Transverse colon (tissue), 4 donors: ENCODE data around the gene FGR. TPM values are rescaled to one million over a fixed set of nuclear protein-coding genes. Genes with fewer than 3 reads are reported as not detected.
A peak's percentile ranks its signal among the peaks of the same experiment; 100 is the strongest.

Experiments used
- DNase-seq: peaks from one replicate; pipeline ENCODE4 v3.0.0-alpha.2; 2019
- H3K27ac ChIP-seq, 4 donors: fragments of 200-600 bp; sonication (generic); 2 replicates each; pipeline ENCODE4 v1.5.1; 2016 to 2018; ENCODE audit warnings: inconsistent platforms in 4 of 4
- H3K27me3 ChIP-seq: fragments of 200-600 bp; sonication (generic); 2 replicates; pipeline ENCODE4 v1.5.1; 2017; ENCODE audit warnings: inconsistent platforms
- H3K36me3 ChIP-seq, 4 donors: fragments of 200-600 bp; sonication (generic); 2 replicates each; pipeline ENCODE4 v1.5.1; 2017 to 2019; ENCODE audit warnings: inconsistent platforms in 4 of 4
- H3K4me1 ChIP-seq, 4 donors: fragments of 200-600 bp; sonication (generic); 2 replicates each; pipeline ENCODE4 v1.5.1; 2017 to 2020; ENCODE audit warnings: inconsistent platforms in 4 of 4
- H3K4me3 ChIP-seq, 4 donors: fragments of 200-600 bp; sonication (generic); 1 replicate in 1 of 4; 2 replicates in 3 of 4; pipeline versions ENCODE4 v1.5.1 to v1.6.1; 2017 to 2019; ENCODE audit warnings: inconsistent platforms in 4 of 4
- H3K9me3 ChIP-seq, 2 donors: fragments of 200-600 bp; sonication (generic); 2 replicates each; pipeline ENCODE4 v1.5.1; 2017 to 2019; ENCODE audit warnings: inconsistent platforms in 2 of 2
- EP300 ChIP-seq: sonication (generic); formaldehyde crosslinking; IDR thresholded peaks from one replicate; pipeline ENCODE4 v1.6.1; 2017; ENCODE audit warnings: antibody characterized with exemption, low read depth
- POLR2A ChIP-seq: fragments of 450-650 bp; IDR thresholded peaks from one replicate; pipeline ENCODE4 v1.6.1; 2016; ENCODE audit warnings: antibody characterized with exemption, mild to moderate bottlenecking, moderate library complexity
- POLR2AphosphoS5 ChIP-seq, 3 donors: sonication (generic); formaldehyde crosslinking; IDR thresholded peaks; one replicate each; pipeline ENCODE4 v1.6.1; 2016; ENCODE audit warnings: antibody characterized with exemption in 3 of 3
- WGBS, 2 donors: methylation state at CpG; one replicate each; pipeline ENCODE4 v1.1.5; 2018; ENCODE audit warnings: low coverage in 1 of 2; 5-methylcytosine and 5-hydroxymethylcytosine counted together
- in situ Hi-C, 4 donors: fragments of 200-750 bp; cut with MboI; loops; one replicate each; pipeline versions ENCODE4 v1.15.0 to v1.15.1; 2017; ENCODE audit warnings: low sequenced_read_pairs in 3 of 4, low pct_ligation_motif_present in 1 of 4, low pct_unique_long_range_greater_than_20kb in 1 of 4
- intact Hi-C: fragments of 100-400 bp; cut with DNase I; formaldehyde crosslinking; loops from one replicate; pipeline ENCODE4 v1.15.1; 2023; ENCODE audit warnings: low total_unique reads
- total RNA-seq, 4 donors: library from RNA; depleted of rRNA; stranded (reverse); fragments of >200 nt; gene quantifications; one replicate each; pipeline ENCODE4 v1.1.0, GENCODE V29; 2016
- TF ChIP-seq, protein P1 (sequence below), 5 experiments: fragments of 200-600 bp in 3 of 5; fragments of 450-650 bp in 2 of 5; sonication (generic) in 3 of 5; IDR thresholded peaks; 1 replicate in 2 of 5; 2 replicates in 3 of 5; pipeline ENCODE4 v1.5.1; 2016 to 2017; ENCODE audit warnings: antibody characterized with exemption in 5 of 5, inconsistent platforms in 3 of 5, mild to moderate bottlenecking in 2 of 5, moderate library complexity in 1 of 5

The FGR gene
- total RNA-seq, 4 donors from 2014 or later, result 2.2 to 8.8 (median 5.8) TPM

DNA sequence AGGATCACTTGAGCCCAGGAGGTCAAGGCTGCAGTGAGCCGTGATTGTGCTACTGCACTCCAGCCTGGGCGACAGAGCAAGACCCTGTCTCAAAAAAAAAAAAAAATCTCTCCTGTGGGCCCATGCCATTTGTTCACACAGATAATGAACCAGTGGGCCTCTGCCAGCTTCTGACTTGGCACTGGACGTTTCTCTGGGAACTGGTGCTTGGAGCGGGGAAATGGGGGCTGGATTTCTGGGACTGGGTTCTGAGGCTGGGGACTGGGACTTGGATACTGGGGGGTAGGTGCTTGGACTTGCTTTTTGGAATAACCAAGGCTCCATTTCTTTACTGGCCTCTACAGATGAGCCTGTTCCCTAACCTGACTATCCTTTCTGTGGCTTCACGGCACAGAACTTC, 27.3 kb upstream of the FGR start:
- Histone ChIP-seq H3K27ac (peak overlapping the region in 3 of 4 donors; percentile 41 to 62 (median 54)), H3K36me3 (no peaks in the 10 kb centered on the region), H3K4me3 (no peak overlapping the region), H3K27me3 (no peaks in the 10 kb centered on the region), H3K9me3 (no peaks in the 10 kb centered on the region), H3K4me1 (peaks cover 0 to 22% (median 11%) of the 10 kb centered on the region in 4 donors)
- in situ Hi-C loops (loop anchor here (5.0 to 10.0 kb wide), 3 partner anchors 47 to 105 kb away; no protein-coding TSS in a partner anchor), intact Hi-C loops (no loop called here)
- no peak for TF ChIP-seq POLR2AphosphoS5 (IDR thresholded peaks at IDR 0.05)
- TF ChIP-seq, protein P1, sequence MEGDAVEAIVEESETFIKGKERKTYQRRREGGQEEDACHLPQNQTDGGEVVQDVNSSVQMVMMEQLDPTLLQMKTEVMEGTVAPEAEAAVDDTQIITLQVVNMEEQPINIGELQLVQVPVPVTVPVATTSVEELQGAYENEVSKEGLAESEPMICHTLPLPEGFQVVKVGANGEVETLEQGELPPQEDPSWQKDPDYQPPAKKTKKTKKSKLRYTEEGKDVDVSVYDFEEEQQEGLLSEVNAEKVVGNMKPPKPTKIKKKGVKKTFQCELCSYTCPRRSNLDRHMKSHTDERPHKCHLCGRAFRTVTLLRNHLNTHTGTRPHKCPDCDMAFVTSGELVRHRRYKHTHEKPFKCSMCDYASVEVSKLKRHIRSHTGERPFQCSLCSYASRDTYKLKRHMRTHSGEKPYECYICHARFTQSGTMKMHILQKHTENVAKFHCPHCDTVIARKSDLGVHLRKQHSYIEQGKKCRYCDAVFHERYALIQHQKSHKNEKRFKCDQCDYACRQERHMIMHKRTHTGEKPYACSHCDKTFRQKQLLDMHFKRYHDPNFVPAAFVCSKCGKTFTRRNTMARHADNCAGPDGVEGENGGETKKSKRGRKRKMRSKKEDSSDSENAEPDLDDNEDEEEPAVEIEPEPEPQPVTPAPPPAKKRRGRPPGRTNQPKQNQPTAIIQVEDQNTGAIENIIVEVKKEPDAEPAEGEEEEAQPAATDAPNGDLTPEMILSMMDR (IDR thresholded peaks at IDR 0.05), result no peak
- no peak for TF ChIP-seq EP300
- TF ChIP-seq POLR2A, result no peak
- WGBS, 2 donors, result 80 to 94% methylated on average over 2 to 5 of the region's 5 CpGs
- no peak for DNase-seq

GRCh38 chr1:27661412-27662075, 26.6 kb upstream of the FGR start:
- Histone ChIP-seq H3K9me3 (no peaks in the 10 kb centered on the region), H3K4me3 (no peak overlapping the region), H3K4me1 (peaks cover 0 to 22% (median 11%) of the 10 kb centered on the region in 4 donors), H3K36me3 (no peaks in the 10 kb centered on the region), H3K27ac (no peak overlapping the region), H3K27me3 (no peaks in the 10 kb centered on the region)
- in situ Hi-C loops (loop anchor here (5.0 to 10.0 kb wide), 3 partner anchors 47 to 104 kb away; no protein-coding TSS in a partner anchor), intact Hi-C loops (no loop called here)
- no peak for DNase-seq
- 97 to 100% methylated on average over 7 to 8 of the region's 8 CpGs for WGBS, 2 donors
- TF ChIP-seq, protein P1 (IDR thresholded peaks at IDR 0.05), result no peak
- TF ChIP-seq POLR2AphosphoS5 (IDR thresholded peaks at IDR 0.05) (no peak), EP300 (no peak), POLR2A (no peak)

DNA sequence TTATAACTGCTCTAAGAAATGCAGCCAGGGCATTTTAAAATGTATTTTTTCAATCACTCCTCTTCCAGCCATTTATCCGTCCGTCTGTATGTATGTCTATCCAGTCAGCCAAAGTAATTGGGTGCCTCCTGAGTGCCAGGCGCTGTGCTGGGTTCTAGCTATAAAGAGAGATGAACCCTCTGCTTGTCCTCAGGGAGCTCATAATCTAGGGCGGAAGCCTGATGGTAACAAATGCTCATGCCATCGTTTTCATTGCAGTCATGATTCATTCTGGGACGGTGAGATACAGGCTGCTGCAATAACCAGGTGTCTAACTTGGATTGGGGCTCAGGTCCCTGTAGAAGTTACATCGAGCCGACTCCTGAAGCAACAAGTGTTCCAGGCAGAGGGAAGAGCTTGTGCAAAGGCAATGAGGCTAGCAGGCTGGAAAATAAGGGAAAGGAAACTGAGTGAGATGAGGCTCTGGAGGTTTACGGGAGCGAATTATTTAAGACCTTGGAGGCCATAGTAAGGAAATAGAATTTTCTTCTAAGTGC, 25.4 kb upstream of the FGR start:
- H3K9me3 ChIP-seq, result no peaks in the 10 kb centered on the region
- H3K27ac ChIP-seq, result peak overlapping the region; percentile 90 to 92 (median 91)
- H3K4me1 ChIP-seq, result peaks cover 2 to 27% (median 14%) of the 10 kb centered on the region in 4 donors
- 43 to 80% methylated on average over 1 to 10 of the region's 10 CpGs for WGBS, 2 donors
- peak overlapping the region; percentile 58 to 76 (median 74) for H3K4me3 ChIP-seq
- TF ChIP-seq EP300, result no peak
- TF ChIP-seq POLR2A, result no peak
- no peak for TF ChIP-seq POLR2AphosphoS5 (IDR thresholded peaks at IDR 0.05)
- TF ChIP-seq, protein P1 (IDR thresholded peaks at IDR 0.05), result no peak
- in situ Hi-C loops (loop anchor here (5.0 to 10.0 kb wide), 3 partner anchors 46 to 103 kb away; no protein-coding TSS in a partner anchor), intact Hi-C loops (no loop called here)
- no peaks in the 10 kb centered on the region for H3K27me3 ChIP-seq
- DNase-seq, result no peak
- H3K36me3 ChIP-seq, result no peaks in the 10 kb centered on the region

DNA sequence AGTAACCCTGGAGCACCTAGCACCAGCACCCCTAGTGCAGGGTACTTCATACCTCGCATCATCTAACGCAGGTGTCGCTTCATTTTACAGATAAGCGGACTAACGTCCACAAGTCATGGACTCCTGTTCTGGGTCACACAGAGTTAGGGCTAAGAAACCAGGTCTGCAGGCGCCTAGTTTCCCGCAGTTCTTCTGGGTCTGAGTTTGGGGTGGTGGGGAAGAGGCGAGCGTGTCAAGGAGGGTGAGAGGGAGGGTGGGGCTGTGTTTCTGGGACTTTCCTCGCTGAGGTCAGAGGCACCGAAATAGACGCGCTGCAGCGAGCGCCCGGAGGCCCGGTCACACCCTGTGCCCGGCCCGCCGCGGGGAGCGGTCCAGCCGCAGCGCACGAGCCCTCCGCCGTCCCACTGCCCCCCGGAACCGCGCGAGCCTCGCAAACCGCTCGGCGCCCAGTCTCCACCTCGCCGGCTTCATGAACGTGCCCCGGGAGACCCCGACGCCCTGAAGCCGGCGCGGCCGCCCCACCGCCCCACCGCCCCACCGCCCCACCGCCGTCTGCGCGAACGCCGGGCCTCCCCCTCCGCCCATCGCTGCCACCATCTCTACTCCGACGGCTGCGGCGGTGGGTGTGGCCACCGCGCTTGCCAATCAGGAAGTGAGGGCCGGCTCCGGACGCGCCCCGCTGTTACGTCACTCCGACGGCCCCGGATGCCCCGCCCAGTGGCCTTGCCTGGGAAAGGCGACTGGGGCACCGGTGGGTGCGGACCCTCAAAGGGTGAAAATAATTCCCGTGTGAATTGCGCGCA, 24.7 kb upstream of the FGR start:
- Histone ChIP-seq H3K4me1 (peaks cover 2 to 27% (median 14%) of the 10 kb centered on the region in 4 donors), H3K27ac (peak overlapping the region; percentile 90 to 92 (median 91)), H3K36me3 (no peaks in the 10 kb centered on the region), H3K9me3 (no peaks in the 10 kb centered on the region), H3K4me3 (peak overlapping the region; percentile 58 to 76 (median 74)), H3K27me3 (no peaks in the 10 kb centered on the region)
- intact Hi-C loops, result no loop called here
- peak; percentile 96 for DNase-seq
- in situ Hi-C loops, result loop anchor here (5.0 to 10.0 kb wide), 3 partner anchors 45 to 102 kb away; no protein-coding TSS in a partner anchor
- TF ChIP-seq POLR2AphosphoS5 (IDR thresholded peaks at IDR 0.05) (peak; percentile 80 to 90 (median 83)), EP300 (no peak), POLR2A (peak; percentile 46)
- TF ChIP-seq, protein P1 (IDR thresholded peaks at IDR 0.05), result no peak
- 19% methylated on average over 21 of the region's 78 CpGs; no CpG with 5 or more reads in 1 of the 2 donors for WGBS, 2 donors
